ENCODE results near the gene EPN1. TPM values are rescaled to one million over a fixed set of nuclear protein-coding genes. Genes with fewer than 3 reads are reported as not detected.

The EPN1 gene
- total and polyA plus RNA-seq, 2 of the 8 experiments (the other 6 are each of a cell fraction or from before 2014, with no cell fraction given), result 49.6 to 200 TPM

- TF ChIP-seq, protein P1, sequence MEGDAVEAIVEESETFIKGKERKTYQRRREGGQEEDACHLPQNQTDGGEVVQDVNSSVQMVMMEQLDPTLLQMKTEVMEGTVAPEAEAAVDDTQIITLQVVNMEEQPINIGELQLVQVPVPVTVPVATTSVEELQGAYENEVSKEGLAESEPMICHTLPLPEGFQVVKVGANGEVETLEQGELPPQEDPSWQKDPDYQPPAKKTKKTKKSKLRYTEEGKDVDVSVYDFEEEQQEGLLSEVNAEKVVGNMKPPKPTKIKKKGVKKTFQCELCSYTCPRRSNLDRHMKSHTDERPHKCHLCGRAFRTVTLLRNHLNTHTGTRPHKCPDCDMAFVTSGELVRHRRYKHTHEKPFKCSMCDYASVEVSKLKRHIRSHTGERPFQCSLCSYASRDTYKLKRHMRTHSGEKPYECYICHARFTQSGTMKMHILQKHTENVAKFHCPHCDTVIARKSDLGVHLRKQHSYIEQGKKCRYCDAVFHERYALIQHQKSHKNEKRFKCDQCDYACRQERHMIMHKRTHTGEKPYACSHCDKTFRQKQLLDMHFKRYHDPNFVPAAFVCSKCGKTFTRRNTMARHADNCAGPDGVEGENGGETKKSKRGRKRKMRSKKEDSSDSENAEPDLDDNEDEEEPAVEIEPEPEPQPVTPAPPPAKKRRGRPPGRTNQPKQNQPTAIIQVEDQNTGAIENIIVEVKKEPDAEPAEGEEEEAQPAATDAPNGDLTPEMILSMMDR (IDR thresholded peaks at IDR 0.05; ENCODE audit: control extremely low read depth in 1 of 3, insufficient read depth in 1 of 3, low read depth in 1 of 3, low read length in 3 of 3), result peak; percentile 76 to 93 (median 91)
These were observed 28.8 kb downstream of the EPN1 start (continued) for GRCh38 chr19:55703790-55704215.

Measured in H1 (cell line).